Psoas muscle (tissue), 8 donors: Measurements from ENCODE around the gene CYP2D6. TPM values are rescaled to one million over a fixed set of nuclear protein-coding genes. Genes with fewer than 3 reads are reported as not detected.

Source experiments
- ATAC-seq, 4 donors: fragments of 200-7000 bp; cut with Tn5 transposase; one replicate each; pipeline ENCODE4 v1.9.1; 2020; ENCODE audit warnings: moderate library complexity in 3 of 4, mild to moderate bottlenecking in 2 of 4
- DNase-seq, 2 donors: peaks; one replicate each; pipeline ENCODE4 v3.0.0-alpha.2; 2020
- H3K27ac ChIP-seq: fragments of 200-600 bp; one replicate; pipeline ENCODE4 v1.8.0; 2022
- H3K27me3 ChIP-seq, 3 donors: fragments of 200-600 bp in 1 of 3; one replicate each; pipeline versions ENCODE4 v1.6.1 to v1.8.0; 2013 to 2022; ENCODE audit warnings: low read length in 2 of 3, mild to moderate bottlenecking in 2 of 3, moderate library complexity in 1 of 3; ENCODE audit not compliant: insufficient read depth in 3 of 3
- H3K36me3 ChIP-seq, 2 donors: fragments of 200-600 bp in 1 of 2; one replicate each; pipeline versions ENCODE4 v1.6.1 to v1.8.0; 2013 to 2022; ENCODE audit warnings: low read depth in 1 of 2, mild to moderate bottlenecking in 1 of 2, moderate library complexity in 1 of 2; ENCODE audit not compliant: insufficient read depth in 1 of 2
- H3K4me1 ChIP-seq: fragments of 200-600 bp; one replicate; pipeline ENCODE4 v1.8.0; 2022
- H3K4me3 ChIP-seq: fragments of 200-600 bp; one replicate; pipeline ENCODE4 v1.8.0; 2022; ENCODE audit warnings: mild to moderate bottlenecking
- H3K9me3 ChIP-seq: fragments of 200-600 bp; one replicate; pipeline ENCODE4 v1.8.0; 2022
- WGBS, 3 donors: extraction: QIAGEN DNeasy Blood & Tissue Kit; methylation state at CpG; one replicate each; pipeline versions ENCODE4 v1.1.6 to v1.1.7; 2013; 5-methylcytosine and 5-hydroxymethylcytosine counted together
- intact Hi-C, 2 donors: fragments of 100-400 bp; cut with DNase I; formaldehyde crosslinking; loops; one replicate each; pipeline versions ENCODE4 v1.11.0 to v1.14.2; 2022
- polyA plus RNA-seq, 3 donors: library from polyadenylated mRNA; stranded (reverse); fragments of 200-250 nt; gene quantifications; one replicate each; pipeline ENCODE4 v1.2.3, GENCODE V29; 2013
- total RNA-seq, 4 donors: library from RNA; stranded (reverse); fragmentation: NEBNext Ultra II Directional in 2 of 4; extraction: Animal tissue kit (Norgen Biotek cat#: 25700) in 2 of 4; gene quantifications; one replicate each; pipeline versions ENCODE4 v1.2.1 to v1.2.4, GENCODE V29; 2021 to 2023
- TF ChIP-seq, protein P1 (sequence below): fragments of 200-600 bp; IDR thresholded peaks from one replicate; pipeline ENCODE4 v1.8.0; 2022; ENCODE audit warnings: antibody characterized with exemption
- donor health status: healthy with polysubstance abuse.
- donor health status: DM: no; HTN: no; CAD: no; lungs with moderate emphysema.
- donor health status: Bipolar disorder and iron deficiency.
- donor health status: healthy.
- donor health status: DM: yes; HTN: yes; CAD: no.
- donor health status: DM: no; HTN: no; CAD: no.
- donor health status: DM: no; HTN: no; CAD: no.
- donor health status: DM: yes; HTN: yes; CAD: no.

Gene CYP2D6
- total and polyA plus RNA-seq, 7 donors: 0.03 to 0.44 (median 0.21) TPM; not detected in 1

DNA sequence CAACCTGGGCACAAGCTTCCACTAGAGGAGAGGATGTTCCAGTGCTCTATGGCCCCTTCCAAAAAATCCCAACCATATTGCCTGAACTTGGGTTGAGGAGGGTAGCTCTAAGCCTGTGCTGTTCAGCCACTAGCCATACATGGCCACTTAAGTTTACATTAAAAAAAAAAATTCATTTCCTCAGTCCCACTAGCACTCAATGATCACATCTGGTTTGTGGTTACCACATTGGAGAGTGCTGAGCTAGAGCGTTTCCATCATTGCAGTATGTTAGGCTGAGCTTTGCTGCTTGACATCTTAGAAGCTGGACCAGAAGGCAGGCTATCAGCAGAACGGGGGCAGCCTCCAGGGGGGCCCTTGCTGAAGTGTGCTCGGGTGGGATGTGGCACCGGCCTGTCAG, 43.5 kb upstream of the CYP2D6 start:
- DNase-seq (no peak), ATAC-seq (no peak)
- WGBS, 3 donors: 80 to 93% (median 90%) methylated on average over 4 of the region's 4 CpGs
- TF ChIP-seq, protein P1, sequence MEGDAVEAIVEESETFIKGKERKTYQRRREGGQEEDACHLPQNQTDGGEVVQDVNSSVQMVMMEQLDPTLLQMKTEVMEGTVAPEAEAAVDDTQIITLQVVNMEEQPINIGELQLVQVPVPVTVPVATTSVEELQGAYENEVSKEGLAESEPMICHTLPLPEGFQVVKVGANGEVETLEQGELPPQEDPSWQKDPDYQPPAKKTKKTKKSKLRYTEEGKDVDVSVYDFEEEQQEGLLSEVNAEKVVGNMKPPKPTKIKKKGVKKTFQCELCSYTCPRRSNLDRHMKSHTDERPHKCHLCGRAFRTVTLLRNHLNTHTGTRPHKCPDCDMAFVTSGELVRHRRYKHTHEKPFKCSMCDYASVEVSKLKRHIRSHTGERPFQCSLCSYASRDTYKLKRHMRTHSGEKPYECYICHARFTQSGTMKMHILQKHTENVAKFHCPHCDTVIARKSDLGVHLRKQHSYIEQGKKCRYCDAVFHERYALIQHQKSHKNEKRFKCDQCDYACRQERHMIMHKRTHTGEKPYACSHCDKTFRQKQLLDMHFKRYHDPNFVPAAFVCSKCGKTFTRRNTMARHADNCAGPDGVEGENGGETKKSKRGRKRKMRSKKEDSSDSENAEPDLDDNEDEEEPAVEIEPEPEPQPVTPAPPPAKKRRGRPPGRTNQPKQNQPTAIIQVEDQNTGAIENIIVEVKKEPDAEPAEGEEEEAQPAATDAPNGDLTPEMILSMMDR: no peak
- intact Hi-C loops: no loop called here
- H3K9me3 ChIP-seq: no peaks in the 10 kb centered on the region
- no peak overlapping the region for H3K27ac ChIP-seq
- H3K4me3 ChIP-seq: no peak overlapping the region
- no peaks in the 10 kb centered on the region for H3K27me3 ChIP-seq
- H3K4me1 ChIP-seq: no peaks in the 10 kb centered on the region
- peaks cover 0 to 12% of the 10 kb centered on the region in 2 donors for H3K36me3 ChIP-seq

DNA sequence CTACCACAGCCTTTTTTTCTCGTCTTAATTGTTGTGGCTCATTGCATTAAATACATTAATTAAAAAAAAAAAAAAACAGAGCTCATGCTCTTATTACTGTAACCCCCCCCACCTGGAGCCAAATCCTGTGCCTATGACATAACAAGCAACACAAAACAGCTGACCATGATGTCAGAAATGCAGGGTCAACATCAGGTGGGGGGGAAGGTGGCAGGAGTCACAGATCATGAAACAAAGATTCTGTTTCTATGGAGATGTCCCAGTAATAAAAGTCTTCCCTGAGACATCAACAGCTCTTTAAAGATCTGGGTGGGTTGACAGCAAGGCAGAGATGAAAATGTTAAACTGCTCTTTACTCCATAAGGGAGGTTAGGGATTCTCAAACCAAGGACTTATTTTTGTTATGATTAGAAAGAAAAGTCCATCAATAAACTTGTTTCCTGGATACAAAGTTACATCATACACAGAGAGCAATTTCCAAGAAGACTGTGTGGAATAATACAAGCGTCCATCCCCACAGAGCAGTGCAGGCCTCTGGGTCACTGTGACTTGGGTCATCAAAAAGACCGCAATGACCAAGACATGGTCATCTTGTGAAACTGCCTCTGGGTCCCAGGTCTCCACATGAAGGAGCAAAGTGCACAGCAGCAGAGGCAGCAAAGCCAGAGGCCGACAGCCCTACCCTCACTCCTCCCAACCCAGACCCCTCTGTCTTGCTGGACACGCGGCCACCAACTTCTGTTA, 42.7 kb upstream of the CYP2D6 start:
- ATAC-seq: no peak
- H3K27me3 ChIP-seq: no peaks in the 10 kb centered on the region
- peaks cover 0 to 9% of the 10 kb centered on the region in 2 donors for H3K36me3 ChIP-seq
- no peak for DNase-seq
- TF ChIP-seq, protein P1: no peak
- H3K27ac ChIP-seq: no peak overlapping the region
- WGBS, 3 donors: 94 to 95% (median 94%) methylated on average over 6 of the region's 6 CpGs
- H3K4me3 ChIP-seq: no peak overlapping the region
- H3K4me1 ChIP-seq: no peaks in the 10 kb centered on the region
- no peaks in the 10 kb centered on the region for H3K9me3 ChIP-seq
- intact Hi-C loops: no loop called here

DNA sequence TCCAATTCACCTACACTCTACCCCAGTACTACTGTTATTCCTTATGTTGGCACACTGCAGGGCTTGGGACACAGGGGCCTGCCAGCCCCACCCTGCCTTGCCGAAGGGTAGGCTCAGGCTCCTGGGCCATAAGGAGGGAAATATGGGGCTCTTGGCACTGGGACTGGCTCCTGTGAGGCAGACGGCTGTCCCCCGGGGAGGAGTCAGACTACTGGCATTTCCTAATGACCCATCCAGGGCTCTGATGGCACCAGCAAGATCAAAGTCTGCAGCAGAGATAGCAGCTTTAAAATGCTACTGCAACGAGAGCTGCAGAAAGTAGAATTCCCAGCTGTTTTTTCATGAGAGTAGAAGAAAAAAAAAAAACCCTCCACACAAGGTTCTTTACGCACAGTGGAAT, 42.2 kb upstream of the CYP2D6 start:
- ATAC-seq (peak in 1 of 4 donors; percentile 28), DNase-seq (no peak)
- Histone ChIP-seq H3K9me3 (no peaks in the 10 kb centered on the region), H3K4me3 (no peak overlapping the region), H3K4me1 (no peaks in the 10 kb centered on the region), H3K27ac (no peak overlapping the region), H3K27me3 (no peaks in the 10 kb centered on the region), H3K36me3 (peaks cover 0 to 14% of the 10 kb centered on the region in 2 donors)
- WGBS, 3 donors: 38 to 60% (median 45%) methylated on average over 5 of the region's 5 CpGs
- intact Hi-C loops: no loop called here
- TF ChIP-seq, protein P1: no peak

DNA sequence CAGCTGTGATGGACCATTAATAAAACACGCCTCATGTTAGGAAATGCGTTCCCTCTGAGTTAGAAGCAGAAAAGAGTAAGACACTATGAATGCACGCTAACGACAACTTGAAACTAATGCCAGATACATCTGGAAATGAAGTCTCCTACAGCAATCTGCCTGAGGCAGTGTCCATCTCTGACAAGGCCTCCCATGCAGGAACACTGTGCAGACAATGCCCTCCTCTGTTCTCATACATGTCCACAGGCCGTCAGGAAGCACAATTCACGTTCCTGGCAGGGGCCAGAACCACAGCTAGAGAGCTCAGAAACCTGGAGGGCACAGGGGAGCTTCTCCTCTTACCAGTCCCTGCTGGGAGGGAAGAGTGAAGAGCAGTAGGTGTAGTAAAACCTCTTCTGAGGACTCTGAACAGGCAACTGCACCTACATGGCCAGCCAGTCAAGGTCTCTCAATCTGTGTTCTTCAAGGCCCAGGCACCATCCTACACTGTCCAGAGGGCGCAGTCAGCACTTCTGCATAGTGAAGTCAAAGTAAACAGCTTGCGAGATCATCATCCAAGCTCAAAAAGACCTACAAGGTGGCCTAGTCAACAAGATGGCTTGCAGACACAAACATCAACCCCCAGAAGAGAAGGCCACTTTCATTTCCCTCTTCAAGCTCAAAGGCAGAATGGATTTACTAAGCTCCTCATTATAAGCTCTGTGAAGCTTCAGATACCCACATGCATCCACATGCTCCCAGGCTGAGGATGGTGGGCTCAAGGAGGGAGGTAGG, 41.5 kb upstream of the CYP2D6 start:
- no peak for DNase-seq
- Histone ChIP-seq H3K27ac (no peak overlapping the region), H3K4me1 (no peaks in the 10 kb centered on the region), H3K27me3 (no peaks in the 10 kb centered on the region), H3K4me3 (no peak overlapping the region), H3K9me3 (no peaks in the 10 kb centered on the region), H3K36me3 (peaks cover 0 to 18% of the 10 kb centered on the region in 2 donors)
- intact Hi-C loops: no loop called here
- ATAC-seq: no peak
- 84 to 89% (median 88%) methylated on average over 8 of the region's 8 CpGs for WGBS, 3 donors
- TF ChIP-seq, protein P1: no peak
